GM12878 (cell line): ENCODE data around the gene DCAF17. TPM values are rescaled to one million over a fixed set of nuclear protein-coding genes. Genes with fewer than 3 reads are reported as not detected.
A peak's percentile ranks its signal among the peaks of the same experiment; 100 is the strongest.

Source experiments
- BACH1 ChIP-seq: fragments of 450-650 bp; IDR thresholded peaks from 2 replicates; pipeline ENCODE4 v1.6.1; 2017; ENCODE audit warnings: mild to moderate bottlenecking, borderline replicate concordance
- DPF2 ChIP-seq: fragments of 450-650 bp; IDR thresholded peaks from 2 replicates; pipeline ENCODE4 v1.6.1; 2017; ENCODE audit warnings: mild to moderate bottlenecking
- EED ChIP-seq: sonication (generic); IDR thresholded peaks from 2 replicates; pipeline ENCODE4 v1.6.1; 2016; ENCODE audit warnings: antibody characterized with exemption, low read depth
- EGR1 ChIP-seq, 2 experiments: IDR thresholded peaks; 1 replicate in 1 of 2; 2 replicates in 1 of 2; pipeline ENCODE4 v1.6.1; 2011 to 2012; ENCODE audit warnings: low read depth in 2 of 2, low read length in 2 of 2, borderline replicate concordance in 1 of 2, mild to moderate bottlenecking in 1 of 2, moderate library complexity in 1 of 2
- IRF4 ChIP-seq: IDR thresholded peaks from 2 replicates; pipeline ENCODE4 v1.6.1; 2011; ENCODE audit warnings: low read depth, low read length
- KLF5 ChIP-seq: fragments of 450-650 bp; IDR thresholded peaks from 2 replicates; pipeline ENCODE4 v1.6.1; 2014; ENCODE audit warnings: mild to moderate bottlenecking; ENCODE audit not compliant: partially characterized antibody
- MYB ChIP-seq: fragments of 150-350 bp; IDR thresholded peaks from 2 replicates; pipeline ENCODE4 v1.6.1; 2014; ENCODE audit warnings: mild to moderate bottlenecking, low read depth, low read length, borderline replicate concordance
- MYC ChIP-seq: IDR thresholded peaks from 2 replicates; pipeline ENCODE4 v1.6.1; 2011; ENCODE audit warnings: mild to moderate bottlenecking, low read length, moderate library complexity, inconsistent platforms; ENCODE audit not compliant: insufficient read depth, insufficient replicate concordance, insufficient read length, severe bottlenecking
- NFYA ChIP-seq: IDR thresholded peaks from 2 replicates; pipeline ENCODE4 v1.6.1; 2011; ENCODE audit warnings: low read depth, mild to moderate bottlenecking, low read length, improper control_type of control experiment, borderline replicate concordance
- RBBP5 ChIP-seq: fragments of 200-600 bp; sonication (generic); conservative IDR thresholded peaks from 2 replicates; pipeline ENCODE4 v1.6.1; 2016
- RCOR1 ChIP-seq: conservative IDR thresholded peaks from 2 replicates; pipeline ENCODE4 v1.6.1; 2012; ENCODE audit warnings: low read depth, low read length, improper control_type of control experiment
- SIX5 ChIP-seq: IDR thresholded peaks from 2 replicates; pipeline ENCODE4 v1.6.1; 2011; ENCODE audit warnings: mild to moderate bottlenecking, low read depth, low read length, moderate library complexity; ENCODE audit not compliant: severe bottlenecking
- SMARCA5 ChIP-seq: fragments of 450-650 bp; IDR thresholded peaks from 2 replicates; pipeline ENCODE4 v1.6.1; 2017; ENCODE audit warnings: mild to moderate bottlenecking
- ZBED1 ChIP-seq: IDR thresholded peaks from 2 replicates; pipeline ENCODE4 v1.6.1; 2016; ENCODE audit warnings: borderline replicate concordance
- polyA plus RNA-seq, 11 experiments: library from polyadenylated mRNA; depleted of rRNA in 4 of 11; unstranded in 6 of 11; stranded (reverse) in 5 of 11; fragments of >200 nt; fragmentation: Nextera tagmentation in 4 of 11; fragmentation: Illumina TruSeq in 1 of 11; extraction: Ambion mirVana in 4 of 11; extraction: Trizol in 1 of 11; gene quantifications; 1 replicate in 1 of 11; 2 replicates in 10 of 11; pipeline versions ENCODE4 v1.2.1 to v1.2.3, GENCODE V29; 2011 to 2016; ENCODE audit warnings: inconsistent platforms in 2 of 11, missing spikeins in 2 of 11, low read depth in 1 of 11
- total RNA-seq, 4 experiments: library from RNA; depleted of rRNA in 3 of 4; stranded (reverse); fragments of >200 nt in 3 of 4; fragmentation: Illumina TruSeq in 1 of 4; extraction: Trizol in 1 of 4; gene quantifications; 2 replicates each; pipeline versions ENCODE4 v1.2.1 to v1.2.3, GENCODE V29; 2013 to 2021
- TF ChIP-seq, protein P1 (sequence below): fragments of 450-650 bp; IDR thresholded peaks from 2 replicates; pipeline ENCODE4 v1.6.1; 2016; ENCODE audit warnings: mild to moderate bottlenecking
- TF ChIP-seq, protein P2 (sequence below), 3 experiments: IDR thresholded peaks in 2 of 3; conservative IDR thresholded peaks in 1 of 3; 2 replicates each; pipeline ENCODE4 v1.5.1; 2011; ENCODE audit warnings: low read depth in 3 of 3, low read length in 3 of 3, mild to moderate bottlenecking in 3 of 3, control low read depth in 2 of 3, moderate library complexity in 2 of 3, inconsistent platforms in 1 of 3, mixed read lengths in 1 of 3; ENCODE audit not compliant: control insufficient read depth in 2 of 3, insufficient read depth in 1 of 3; ENCODE audit errors: extremely low read depth in 1 of 3
- TF ChIP-seq, protein P3 (sequence below): IDR thresholded peaks from 2 replicates; pipeline ENCODE4 v1.6.1; 2011; ENCODE audit warnings: low read depth, mild to moderate bottlenecking, low read length, moderate library complexity, borderline replicate concordance; ENCODE audit errors: extremely low read depth
- TF ChIP-seq, protein P4 (sequence below): IDR thresholded peaks from 2 replicates; pipeline ENCODE4 v1.6.1; 2011; ENCODE audit warnings: borderline replicate concordance, low read depth, mild to moderate bottlenecking, moderate library complexity, mixed read lengths, low read length; ENCODE audit not compliant: insufficient read depth; ENCODE audit errors: extremely low read length
- TF ChIP-seq, protein P5 (sequence below): fragments of 450-650 bp; IDR thresholded peaks from 2 replicates; pipeline ENCODE4 v1.6.1; 2014; ENCODE audit warnings: mild to moderate bottlenecking
- TF ChIP-seq, protein P6 (sequence below): IDR thresholded peaks from 2 replicates; pipeline ENCODE4 v1.6.1; 2012; ENCODE audit warnings: improper control_type of control experiment, low read depth, low read length; ENCODE audit not compliant: insufficient replicate concordance

The DCAF17 gene
- total and polyA plus RNA-seq, 10 of the 15 experiments (the other 5 are each of a cell fraction or from before 2014, with no cell fraction given): 5.2 to 32.9 (median 23.4) TPM

DNA sequence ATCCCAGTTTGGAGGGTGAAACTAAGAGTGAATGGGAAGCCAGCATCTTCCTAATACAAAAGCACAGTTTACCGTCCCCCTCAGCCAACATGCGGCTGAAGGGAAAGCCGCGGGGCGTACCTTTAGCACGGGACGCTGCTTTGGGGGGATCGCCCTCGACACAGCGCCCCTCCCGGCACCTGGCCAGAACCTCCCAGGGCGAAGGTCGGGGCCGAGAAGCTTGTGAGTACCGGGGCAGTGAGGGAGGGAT lies 338 bp upstream of the DCAF17 start, which contains the start of gene METTL8 (continued):
- TF ChIP-seq, protein P1, sequence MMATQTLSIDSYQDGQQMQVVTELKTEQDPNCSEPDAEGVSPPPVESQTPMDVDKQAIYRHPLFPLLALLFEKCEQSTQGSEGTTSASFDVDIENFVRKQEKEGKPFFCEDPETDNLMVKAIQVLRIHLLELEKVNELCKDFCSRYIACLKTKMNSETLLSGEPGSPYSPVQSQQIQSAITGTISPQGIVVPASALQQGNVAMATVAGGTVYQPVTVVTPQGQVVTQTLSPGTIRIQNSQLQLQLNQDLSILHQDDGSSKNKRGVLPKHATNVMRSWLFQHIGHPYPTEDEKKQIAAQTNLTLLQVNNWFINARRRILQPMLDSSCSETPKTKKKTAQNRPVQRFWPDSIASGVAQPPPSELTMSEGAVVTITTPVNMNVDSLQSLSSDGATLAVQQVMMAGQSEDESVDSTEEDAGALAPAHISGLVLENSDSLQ: no peak
- TF ChIP-seq BACH1: 0 out of 2 replicates have a peak, but pooled peaks have one; percentile 35
- TF ChIP-seq, protein P2, sequence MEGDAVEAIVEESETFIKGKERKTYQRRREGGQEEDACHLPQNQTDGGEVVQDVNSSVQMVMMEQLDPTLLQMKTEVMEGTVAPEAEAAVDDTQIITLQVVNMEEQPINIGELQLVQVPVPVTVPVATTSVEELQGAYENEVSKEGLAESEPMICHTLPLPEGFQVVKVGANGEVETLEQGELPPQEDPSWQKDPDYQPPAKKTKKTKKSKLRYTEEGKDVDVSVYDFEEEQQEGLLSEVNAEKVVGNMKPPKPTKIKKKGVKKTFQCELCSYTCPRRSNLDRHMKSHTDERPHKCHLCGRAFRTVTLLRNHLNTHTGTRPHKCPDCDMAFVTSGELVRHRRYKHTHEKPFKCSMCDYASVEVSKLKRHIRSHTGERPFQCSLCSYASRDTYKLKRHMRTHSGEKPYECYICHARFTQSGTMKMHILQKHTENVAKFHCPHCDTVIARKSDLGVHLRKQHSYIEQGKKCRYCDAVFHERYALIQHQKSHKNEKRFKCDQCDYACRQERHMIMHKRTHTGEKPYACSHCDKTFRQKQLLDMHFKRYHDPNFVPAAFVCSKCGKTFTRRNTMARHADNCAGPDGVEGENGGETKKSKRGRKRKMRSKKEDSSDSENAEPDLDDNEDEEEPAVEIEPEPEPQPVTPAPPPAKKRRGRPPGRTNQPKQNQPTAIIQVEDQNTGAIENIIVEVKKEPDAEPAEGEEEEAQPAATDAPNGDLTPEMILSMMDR (IDR thresholded peaks at IDR 0.05 in 2 of 3, conservative IDR thresholded peaks at IDR 0.05 in 1 of 3; ENCODE audit: control insufficient read depth in 2 of 3, extremely low read depth in 1 of 3, insufficient read depth in 1 of 3, low read depth in 3 of 3, low read length in 3 of 3): peak; percentile 52 to 72 (median 61)
- TF ChIP-seq, protein P3, sequence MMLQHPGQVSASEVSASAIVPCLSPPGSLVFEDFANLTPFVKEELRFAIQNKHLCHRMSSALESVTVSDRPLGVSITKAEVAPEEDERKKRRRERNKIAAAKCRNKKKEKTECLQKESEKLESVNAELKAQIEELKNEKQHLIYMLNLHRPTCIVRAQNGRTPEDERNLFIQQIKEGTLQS: no peak
- TF ChIP-seq NFYA: no peak
- TF ChIP-seq, protein P4, sequence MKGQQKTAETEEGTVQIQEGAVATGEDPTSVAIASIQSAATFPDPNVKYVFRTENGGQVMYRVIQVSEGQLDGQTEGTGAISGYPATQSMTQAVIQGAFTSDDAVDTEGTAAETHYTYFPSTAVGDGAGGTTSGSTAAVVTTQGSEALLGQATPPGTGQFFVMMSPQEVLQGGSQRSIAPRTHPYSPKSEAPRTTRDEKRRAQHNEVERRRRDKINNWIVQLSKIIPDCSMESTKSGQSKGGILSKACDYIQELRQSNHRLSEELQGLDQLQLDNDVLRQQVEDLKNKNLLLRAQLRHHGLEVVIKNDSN: no peak
- no peak; a peak in 1 of 3 replicates for TF ChIP-seq EGR1 (IDR thresholded peaks at IDR 0.05; ENCODE audit: borderline replicate concordance in 1 of 2, low read depth in 2 of 2, low read length in 2 of 2)
- no peak for TF ChIP-seq SIX5
- no peak for TF ChIP-seq DPF2
- no peak for TF ChIP-seq IRF4
- TF ChIP-seq SMARCA5: no peak; the same call in none of the 2 replicates
- no peak for TF ChIP-seq RCOR1
- TF ChIP-seq MYB: no peak
- TF ChIP-seq, protein P5, sequence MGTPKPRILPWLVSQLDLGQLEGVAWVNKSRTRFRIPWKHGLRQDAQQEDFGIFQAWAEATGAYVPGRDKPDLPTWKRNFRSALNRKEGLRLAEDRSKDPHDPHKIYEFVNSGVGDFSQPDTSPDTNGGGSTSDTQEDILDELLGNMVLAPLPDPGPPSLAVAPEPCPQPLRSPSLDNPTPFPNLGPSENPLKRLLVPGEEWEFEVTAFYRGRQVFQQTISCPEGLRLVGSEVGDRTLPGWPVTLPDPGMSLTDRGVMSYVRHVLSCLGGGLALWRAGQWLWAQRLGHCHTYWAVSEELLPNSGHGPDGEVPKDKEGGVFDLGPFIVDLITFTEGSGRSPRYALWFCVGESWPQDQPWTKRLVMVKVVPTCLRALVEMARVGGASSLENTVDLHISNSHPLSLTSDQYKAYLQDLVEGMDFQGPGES: no peak
- no peak; the same call in 1 of the 2 replicates for TF ChIP-seq EED
- TF ChIP-seq RBBP5: no peak
- TF ChIP-seq, protein P6, sequence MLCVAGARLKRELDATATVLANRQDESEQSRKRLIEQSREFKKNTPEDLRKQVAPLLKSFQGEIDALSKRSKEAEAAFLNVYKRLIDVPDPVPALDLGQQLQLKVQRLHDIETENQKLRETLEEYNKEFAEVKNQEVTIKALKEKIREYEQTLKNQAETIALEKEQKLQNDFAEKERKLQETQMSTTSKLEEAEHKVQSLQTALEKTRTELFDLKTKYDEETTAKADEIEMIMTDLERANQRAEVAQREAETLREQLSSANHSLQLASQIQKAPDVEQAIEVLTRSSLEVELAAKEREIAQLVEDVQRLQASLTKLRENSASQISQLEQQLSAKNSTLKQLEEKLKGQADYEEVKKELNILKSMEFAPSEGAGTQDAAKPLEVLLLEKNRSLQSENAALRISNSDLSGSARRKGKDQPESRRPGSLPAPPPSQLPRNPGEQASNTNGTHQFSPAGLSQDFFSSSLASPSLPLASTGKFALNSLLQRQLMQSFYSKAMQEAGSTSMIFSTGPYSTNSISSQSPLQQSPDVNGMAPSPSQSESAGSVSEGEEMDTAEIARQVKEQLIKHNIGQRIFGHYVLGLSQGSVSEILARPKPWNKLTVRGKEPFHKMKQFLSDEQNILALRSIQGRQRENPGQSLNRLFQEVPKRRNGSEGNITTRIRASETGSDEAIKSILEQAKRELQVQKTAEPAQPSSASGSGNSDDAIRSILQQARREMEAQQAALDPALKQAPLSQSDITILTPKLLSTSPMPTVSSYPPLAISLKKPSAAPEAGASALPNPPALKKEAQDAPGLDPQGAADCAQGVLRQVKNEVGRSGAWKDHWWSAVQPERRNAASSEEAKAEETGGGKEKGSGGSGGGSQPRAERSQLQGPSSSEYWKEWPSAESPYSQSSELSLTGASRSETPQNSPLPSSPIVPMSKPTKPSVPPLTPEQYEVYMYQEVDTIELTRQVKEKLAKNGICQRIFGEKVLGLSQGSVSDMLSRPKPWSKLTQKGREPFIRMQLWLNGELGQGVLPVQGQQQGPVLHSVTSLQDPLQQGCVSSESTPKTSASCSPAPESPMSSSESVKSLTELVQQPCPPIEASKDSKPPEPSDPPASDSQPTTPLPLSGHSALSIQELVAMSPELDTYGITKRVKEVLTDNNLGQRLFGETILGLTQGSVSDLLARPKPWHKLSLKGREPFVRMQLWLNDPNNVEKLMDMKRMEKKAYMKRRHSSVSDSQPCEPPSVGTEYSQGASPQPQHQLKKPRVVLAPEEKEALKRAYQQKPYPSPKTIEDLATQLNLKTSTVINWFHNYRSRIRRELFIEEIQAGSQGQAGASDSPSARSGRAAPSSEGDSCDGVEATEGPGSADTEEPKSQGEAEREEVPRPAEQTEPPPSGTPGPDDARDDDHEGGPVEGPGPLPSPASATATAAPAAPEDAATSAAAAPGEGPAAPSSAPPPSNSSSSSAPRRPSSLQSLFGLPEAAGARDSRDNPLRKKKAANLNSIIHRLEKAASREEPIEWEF: no peak
- no peak for TF ChIP-seq KLF5
- no peak for TF ChIP-seq ZBED1
- peak; percentile 25 for TF ChIP-seq MYC
